ENCODE data around the gene PCDHB8.
A peak's percentile ranks its signal among the peaks of the same experiment; 100 is the strongest.
"Not testable (repeated sequence)": the region's sequence is repeated elsewhere in the genome, so short reads cannot be mapped to it uniquely, and the experiment has no call there.

The PCDHB8 gene

DNA sequence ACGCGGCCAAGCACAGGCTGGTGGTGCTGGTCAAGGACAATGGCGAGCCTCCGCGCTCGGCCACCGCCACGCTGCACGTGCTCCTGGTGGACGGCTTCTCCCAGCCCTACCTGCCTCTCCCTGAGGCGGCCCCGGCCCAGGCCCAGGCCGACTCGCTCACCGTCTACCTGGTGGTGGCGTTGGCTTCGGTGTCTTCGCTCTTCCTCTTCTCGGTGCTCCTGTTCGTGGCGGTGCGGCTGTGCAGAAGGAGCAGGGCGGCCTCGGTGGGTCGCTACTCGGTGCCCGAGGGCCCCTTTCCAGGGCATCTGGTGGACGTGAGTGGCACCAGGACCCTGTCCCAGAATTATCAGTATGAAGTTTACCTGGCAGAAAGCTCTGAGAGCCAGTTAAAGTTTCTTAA lies 19.7 kb upstream of the PCDHB8 start:
- not testable (repeated sequence) for H3K4me3 ChIP-seq (ENCODE audit: low read length); H3K36me3 ChIP-seq (ENCODE audit: insufficient read depth, low read depth, low read length); H3K27ac ChIP-seq (ENCODE audit: low read length); H3K9ac ChIP-seq (ENCODE audit: low read depth, low read length); H3K27me3 ChIP-seq (ENCODE audit: insufficient read depth, low read length); H3K4me1 ChIP-seq (ENCODE audit: insufficient read depth, low read length)
- peaks cover 47% of the 10 kb centered on the region; the same call in 1 of the 2 replicates for H3K9me3 ChIP-seq (ENCODE audit: insufficient read depth, low read depth, low read length)

DNA sequence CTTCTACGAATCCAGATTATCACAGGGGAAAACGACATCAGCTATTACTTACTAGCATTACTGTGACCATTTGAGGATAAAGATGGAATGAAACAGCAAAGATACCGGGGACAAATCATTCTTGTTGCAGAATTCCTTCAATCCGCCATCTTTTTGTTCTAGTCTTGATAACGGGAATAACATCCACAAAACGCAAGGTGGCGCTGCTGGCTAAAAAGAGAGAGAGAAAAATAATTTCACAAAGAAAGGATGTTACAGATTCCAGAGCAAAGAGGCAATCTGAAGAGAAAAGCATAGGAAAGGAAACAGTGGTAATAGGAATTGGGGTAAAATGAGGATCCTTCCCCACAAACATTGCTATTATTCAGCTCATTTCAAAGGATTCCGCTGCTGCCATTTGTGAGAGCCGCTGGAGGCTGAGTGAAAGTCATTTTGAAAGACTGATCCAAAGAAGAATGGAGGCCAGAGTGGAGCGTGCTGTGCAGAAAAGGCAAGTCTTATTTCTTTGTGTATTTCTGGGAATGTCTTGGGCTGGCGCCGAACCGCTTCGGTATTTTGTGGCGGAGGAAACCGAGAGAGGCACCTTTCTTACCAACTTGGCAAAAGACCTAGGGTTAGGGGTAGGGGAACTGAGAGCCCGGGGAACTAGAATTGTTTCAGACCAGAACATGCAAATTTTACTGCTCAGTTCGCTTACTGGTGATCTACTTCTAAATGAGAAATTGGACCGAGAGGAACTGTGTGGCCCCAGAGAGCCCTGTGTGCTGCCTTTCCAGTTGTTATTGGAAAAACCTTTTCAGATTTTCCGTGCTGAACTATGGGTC lies 5.0 kb upstream of the PCDHB8 start, which contains the start of gene PCDHB7:
Gene PCDHB7 (plus strand): TSS at position 264 of the 824 bp plus-strand sequence. CDS start 192 bp downstream, at position 456.
- H3K9me3 ChIP-seq (ENCODE audit: insufficient read depth, low read depth, low read length), result peaks cover 28% of the 10 kb centered on the region; the same call in 1 of the 2 replicates
- H3K4me1 ChIP-seq (ENCODE audit: insufficient read depth, low read length), result no peaks in the 10 kb centered on the region
- H3K27ac ChIP-seq (ENCODE audit: low read length), result no peak within 1 kb of the TSS
- no peak within 1 kb of the TSS for H3K4me3 ChIP-seq (ENCODE audit: low read length)
- no peaks in the 10 kb centered on the region for H3K36me3 ChIP-seq (ENCODE audit: insufficient read depth, low read depth, low read length)
- no peak within 1 kb of the TSS for H3K9ac ChIP-seq (ENCODE audit: low read depth, low read length)
- no peaks in the 10 kb centered on the region for H3K27me3 ChIP-seq (ENCODE audit: insufficient read depth, low read length)

DNA sequence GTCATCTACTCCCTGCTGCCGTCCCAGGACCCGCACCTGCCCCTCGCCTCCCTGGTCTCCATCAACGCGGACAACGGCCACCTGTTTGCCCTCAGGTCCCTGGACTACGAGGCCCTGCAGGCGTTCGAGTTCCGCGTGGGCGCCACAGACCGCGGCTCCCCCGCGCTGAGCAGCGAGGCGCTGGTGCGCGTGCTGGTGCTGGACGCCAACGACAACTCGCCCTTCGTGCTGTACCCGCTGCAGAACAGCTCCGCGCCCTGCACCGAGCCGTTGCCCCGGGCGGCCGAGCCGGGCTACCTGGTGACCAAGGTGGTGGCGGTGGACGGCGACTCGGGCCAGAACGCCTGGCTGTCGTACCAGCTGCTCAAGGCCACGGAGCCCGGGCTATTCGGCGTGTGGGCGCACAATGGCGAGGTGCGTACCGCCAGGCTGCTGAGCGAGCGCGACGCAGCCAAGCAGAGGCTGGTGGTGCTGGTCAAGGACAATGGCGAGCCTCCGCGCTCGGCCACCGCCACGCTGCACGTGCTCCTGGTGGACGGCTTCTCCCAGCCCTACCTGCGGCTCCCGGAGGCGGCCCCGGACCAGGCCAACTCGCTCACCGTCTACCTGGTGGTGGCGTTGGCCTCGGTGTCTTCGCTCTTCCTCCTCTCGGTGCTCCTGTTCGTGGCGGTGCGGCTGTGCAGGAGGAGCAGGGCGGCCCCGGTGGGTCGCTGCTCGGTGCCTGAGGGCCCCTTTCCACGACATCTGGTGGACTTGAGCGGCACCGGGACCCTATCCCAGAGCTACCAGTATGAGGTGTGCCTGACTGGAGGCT lies 3.1 kb upstream of the PCDHB8 start:
- not testable (repeated sequence) for H3K27me3 ChIP-seq (ENCODE audit: insufficient read depth, low read length); H3K9ac ChIP-seq (ENCODE audit: low read depth, low read length); H3K4me3 ChIP-seq (ENCODE audit: low read length); H3K27ac ChIP-seq (ENCODE audit: low read length); H3K4me1 ChIP-seq (ENCODE audit: insufficient read depth, low read length); H3K36me3 ChIP-seq (ENCODE audit: insufficient read depth, low read depth, low read length)
- peaks cover 28% of the 10 kb centered on the region; the same call in 1 of the 2 replicates for H3K9me3 ChIP-seq (ENCODE audit: insufficient read depth, low read depth, low read length)

DNA sequence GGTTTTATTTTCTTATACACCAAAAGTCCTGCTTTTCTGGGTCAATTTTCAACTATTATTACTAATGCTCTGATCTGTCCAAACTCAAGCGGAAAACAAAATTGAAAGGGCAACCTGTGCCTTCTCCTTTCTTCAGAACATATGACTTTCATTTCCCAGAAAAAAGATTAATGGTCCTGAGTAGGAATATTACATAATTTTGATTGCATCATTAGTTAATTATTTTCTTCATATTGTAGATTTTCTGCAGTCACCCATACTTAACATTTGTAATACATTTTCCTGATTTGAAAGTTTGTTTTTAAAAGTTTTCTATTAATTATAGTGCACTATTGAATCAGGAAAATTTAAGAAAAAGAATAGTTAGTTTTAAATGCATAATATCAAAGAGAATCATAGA lies 1.7 kb upstream of the PCDHB8 start:
- no peaks in the 10 kb centered on the region for H3K27me3 ChIP-seq (ENCODE audit: insufficient read depth, low read length)
- H3K9me3 ChIP-seq (ENCODE audit: insufficient read depth, low read depth, low read length), result peaks cover 32% of the 10 kb centered on the region; the same call in 1 of the 2 replicates
- H3K27ac ChIP-seq (ENCODE audit: low read length), result no peak overlapping the region
- no peak overlapping the region for H3K4me3 ChIP-seq (ENCODE audit: low read length)
- H3K36me3 ChIP-seq (ENCODE audit: insufficient read depth, low read depth, low read length), result no peaks in the 10 kb centered on the region
- H3K4me1 ChIP-seq (ENCODE audit: insufficient read depth, low read length), result no peaks in the 10 kb centered on the region
- H3K9ac ChIP-seq (ENCODE audit: low read depth, low read length), result no peak overlapping the region

DNA sequence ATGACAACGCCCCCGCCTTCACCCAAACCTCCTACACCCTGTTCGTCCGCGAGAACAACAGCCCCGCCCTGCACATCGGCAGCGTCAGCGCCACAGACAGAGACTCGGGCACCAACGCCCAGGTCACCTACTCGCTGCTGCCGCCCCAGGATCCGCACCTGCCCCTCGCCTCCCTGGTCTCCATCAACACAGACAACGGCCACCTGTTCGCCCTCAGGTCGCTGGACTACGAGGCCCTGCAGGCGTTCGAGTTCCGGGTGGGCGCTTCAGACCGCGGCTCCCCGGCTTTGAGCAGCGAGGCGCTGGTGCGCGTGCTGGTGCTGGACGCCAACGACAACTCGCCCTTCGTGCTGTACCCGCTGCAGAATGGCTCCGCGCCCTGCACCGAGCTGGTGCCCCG lies 1.8 kb downstream of the PCDHB8 start:
- H3K9ac ChIP-seq (ENCODE audit: low read depth, low read length); H3K27me3 ChIP-seq (ENCODE audit: insufficient read depth, low read length); H3K4me3 ChIP-seq (ENCODE audit: low read length); H3K27ac ChIP-seq (ENCODE audit: low read length); H3K36me3 ChIP-seq (ENCODE audit: insufficient read depth, low read depth, low read length); H3K4me1 ChIP-seq (ENCODE audit: insufficient read depth, low read length): not testable (repeated sequence)
- H3K9me3 ChIP-seq (ENCODE audit: insufficient read depth, low read depth, low read length), result peaks cover 32% of the 10 kb centered on the region; the same call in 1 of the 2 replicates

DNA sequence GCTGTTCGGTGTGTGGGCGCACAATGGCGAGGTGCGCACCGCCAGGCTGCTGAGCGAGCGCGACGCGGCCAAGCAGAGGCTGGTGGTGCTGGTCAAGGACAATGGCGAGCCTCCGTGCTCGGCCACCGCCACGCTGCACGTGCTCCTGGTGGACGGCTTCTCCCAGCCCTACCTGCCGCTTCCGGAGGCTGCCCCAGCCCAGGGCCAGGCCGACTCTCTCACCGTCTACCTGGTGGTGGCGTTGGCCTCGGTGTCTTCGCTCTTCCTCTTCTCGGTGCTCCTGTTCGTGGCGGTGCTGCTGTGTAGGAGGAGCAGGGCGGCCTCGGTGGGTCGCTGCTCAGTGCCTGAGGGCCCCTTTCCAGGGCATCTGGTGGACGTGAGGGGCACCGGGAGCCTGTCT lies 2.3 kb downstream of the PCDHB8 start:
- H3K9me3 ChIP-seq (ENCODE audit: insufficient read depth, low read depth, low read length), result peaks cover 31% of the 10 kb centered on the region; the same call in 1 of the 2 replicates
- H3K9ac ChIP-seq (ENCODE audit: low read depth, low read length); H3K36me3 ChIP-seq (ENCODE audit: insufficient read depth, low read depth, low read length); H3K27me3 ChIP-seq (ENCODE audit: insufficient read depth, low read length); H3K4me3 ChIP-seq (ENCODE audit: low read length); H3K27ac ChIP-seq (ENCODE audit: low read length); H3K4me1 ChIP-seq (ENCODE audit: insufficient read depth, low read length): not testable (repeated sequence)

DNA sequence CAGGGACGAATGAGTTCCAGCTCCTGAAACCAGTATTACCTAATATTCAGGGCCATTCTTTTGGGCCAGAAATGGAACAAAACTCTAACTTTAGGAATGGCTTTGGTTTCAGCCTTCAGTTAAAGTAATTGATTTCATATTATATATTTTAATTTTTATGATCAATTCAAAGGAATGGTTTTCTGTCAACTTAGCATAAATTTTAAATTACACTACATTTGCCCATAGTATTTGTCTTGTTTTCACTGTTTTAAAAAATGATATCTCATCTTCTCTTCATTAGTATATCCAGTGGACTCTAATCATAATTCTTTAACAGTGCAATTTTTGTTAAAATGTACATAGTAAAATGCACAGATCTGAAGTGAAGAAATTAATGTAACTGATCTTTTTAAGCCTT lies 2.7 kb downstream of the PCDHB8 start:
- H3K36me3 ChIP-seq (ENCODE audit: insufficient read depth, low read depth, low read length), result no peaks in the 10 kb centered on the region

DNA sequence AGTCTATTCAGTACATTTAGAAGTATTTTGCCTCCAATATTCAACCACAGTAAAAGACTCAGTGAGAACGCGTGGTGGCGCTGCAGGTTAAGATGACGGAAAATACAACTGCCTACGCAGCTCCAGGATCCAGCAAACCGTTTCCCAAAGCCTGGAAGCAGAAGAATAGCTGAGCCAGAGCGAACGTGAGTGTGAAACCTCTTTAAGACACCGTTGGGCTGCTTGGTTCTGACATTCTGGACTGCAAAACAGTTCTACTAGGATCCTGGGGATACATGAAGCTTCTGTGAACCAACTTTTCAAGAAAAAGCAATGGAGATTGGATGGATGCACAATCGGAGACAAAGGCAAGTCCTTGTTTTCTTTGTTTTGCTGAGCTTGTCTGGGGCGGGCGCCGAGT lies 4.7 kb downstream of the PCDHB8 start, which contains the start of gene PCDHB16:
Gene PCDHB16 (plus strand): TSS at position 140 of the 400 bp plus-strand sequence. CDS start 173 bp downstream, at position 313.
- no peaks in the 10 kb centered on the region for H3K4me1 ChIP-seq (ENCODE audit: insufficient read depth, low read length)
- H3K9me3 ChIP-seq (ENCODE audit: insufficient read depth, low read depth, low read length), result peaks cover 25% of the 10 kb centered on the region
- no peak within 1 kb of the TSS for H3K27ac ChIP-seq (ENCODE audit: low read length)
- no peaks in the 10 kb centered on the region for H3K27me3 ChIP-seq (ENCODE audit: insufficient read depth, low read length)
- H3K4me3 ChIP-seq (ENCODE audit: low read length), result peak within 1 kb of the TSS; percentile 51; the same call in 1 of the 2 replicates
- no peaks in the 10 kb centered on the region for H3K36me3 ChIP-seq (ENCODE audit: insufficient read depth, low read depth, low read length)
- peak within 1 kb of the TSS; percentile 9; the same call in 1 of the 2 replicates for H3K9ac ChIP-seq (ENCODE audit: low read depth, low read length)

More for the DNA sequence above, 2.7 kb downstream of the PCDHB8 start:
- H3K4me3 ChIP-seq (ENCODE audit: low read length), result no peak overlapping the region
- no peak overlapping the region for H3K9ac ChIP-seq (ENCODE audit: low read depth, low read length)
- H3K27me3 ChIP-seq (ENCODE audit: insufficient read depth, low read length), result no peaks in the 10 kb centered on the region
- no peaks in the 10 kb centered on the region for H3K4me1 ChIP-seq (ENCODE audit: insufficient read depth, low read length)
- H3K27ac ChIP-seq (ENCODE audit: low read length), result no peak overlapping the region
- peaks cover 26% of the 10 kb centered on the region; the same call in 1 of the 2 replicates for H3K9me3 ChIP-seq (ENCODE audit: insufficient read depth, low read depth, low read length)

DNA sequence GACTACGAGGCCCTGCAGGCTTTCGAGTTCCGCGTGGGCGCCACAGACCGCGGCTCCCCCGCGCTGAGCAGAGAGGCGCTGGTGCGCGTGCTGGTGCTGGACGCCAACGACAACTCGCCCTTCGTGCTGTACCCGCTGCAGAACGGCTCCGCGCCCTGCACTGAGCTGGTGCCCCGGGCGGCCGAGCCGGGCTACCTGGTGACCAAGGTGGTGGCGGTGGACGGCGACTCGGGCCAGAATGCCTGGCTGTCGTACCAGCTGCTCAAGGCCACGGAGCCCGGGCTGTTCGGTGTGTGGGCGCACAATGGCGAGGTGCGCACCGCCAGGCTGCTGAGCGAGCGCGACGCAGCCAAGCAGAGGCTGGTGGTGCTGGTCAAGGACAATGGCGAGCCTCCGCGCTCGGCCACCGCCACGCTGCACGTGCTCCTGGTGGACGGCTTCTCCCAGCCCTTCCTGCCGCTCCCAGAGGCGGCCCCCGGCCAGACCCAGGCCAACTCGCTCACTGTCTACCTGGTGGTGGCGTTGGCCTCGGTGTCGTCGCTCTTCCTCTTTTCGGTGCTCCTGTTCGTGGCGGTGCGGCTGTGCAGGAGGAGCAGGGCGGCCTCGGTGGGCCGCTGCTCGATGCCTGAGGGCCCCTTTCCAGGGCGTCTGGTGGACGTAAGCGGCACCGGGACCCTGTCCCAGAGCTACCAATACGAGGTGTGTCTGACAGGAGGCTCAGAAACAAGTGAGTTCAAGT lies 6.7 kb downstream of the PCDHB8 start:
- H3K36me3 ChIP-seq (ENCODE audit: insufficient read depth, low read depth, low read length); H3K4me1 ChIP-seq (ENCODE audit: insufficient read depth, low read length); H3K27ac ChIP-seq (ENCODE audit: low read length); H3K27me3 ChIP-seq (ENCODE audit: insufficient read depth, low read length); H3K9ac ChIP-seq (ENCODE audit: low read depth, low read length); H3K4me3 ChIP-seq (ENCODE audit: low read length): not testable (repeated sequence)
- peaks cover 17% of the 10 kb centered on the region for H3K9me3 ChIP-seq (ENCODE audit: insufficient read depth, low read depth, low read length)

DNA sequence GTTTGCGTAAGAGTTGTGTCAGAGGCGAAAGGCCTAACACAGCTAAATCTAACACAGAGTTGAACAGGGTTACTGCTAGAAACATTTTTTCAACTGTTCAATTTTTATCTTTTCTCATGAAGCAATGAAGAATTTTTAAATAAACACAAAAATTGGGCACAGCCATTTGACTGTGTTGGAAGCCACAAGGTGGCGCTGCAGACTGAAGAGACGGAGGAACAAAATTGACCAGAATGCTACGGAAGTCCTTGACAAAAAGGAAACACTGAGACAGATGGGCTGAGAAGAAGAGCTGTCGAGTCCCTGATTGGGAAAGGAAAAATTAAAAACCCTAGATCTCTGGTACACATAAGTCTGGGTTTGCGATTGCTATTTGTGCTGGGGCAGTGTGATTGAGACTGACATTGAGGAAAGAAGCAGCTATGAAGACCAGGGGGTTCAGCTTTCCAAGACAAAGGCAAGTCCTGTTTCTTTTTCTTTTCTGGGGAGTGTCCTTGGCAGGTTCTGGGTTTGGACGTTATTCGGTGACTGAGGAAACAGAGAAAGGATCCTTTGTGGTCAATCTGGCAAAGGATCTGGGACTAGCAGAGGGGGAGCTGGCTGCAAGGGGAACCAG lies 9.4 kb downstream of the PCDHB8 start, which contains the start of gene PCDHB9:
Gene PCDHB9 (plus strand): TSS at position 265 of the 616 bp plus-strand sequence. CDS start 158 bp downstream, at position 423.
- H3K9me3 ChIP-seq (ENCODE audit: insufficient read depth, low read depth, low read length), result peaks cover 12% of the 10 kb centered on the region
- no peaks in the 10 kb centered on the region for H3K27me3 ChIP-seq (ENCODE audit: insufficient read depth, low read length)
- no peaks in the 10 kb centered on the region for H3K4me1 ChIP-seq (ENCODE audit: insufficient read depth, low read length)
- no peak within 1 kb of the TSS for H3K4me3 ChIP-seq (ENCODE audit: low read length)
- H3K9ac ChIP-seq (ENCODE audit: low read depth, low read length), result no peak within 1 kb of the TSS
- no peak within 1 kb of the TSS for H3K27ac ChIP-seq (ENCODE audit: low read length)
- no peaks in the 10 kb centered on the region for H3K36me3 ChIP-seq (ENCODE audit: insufficient read depth, low read depth, low read length)

DNA sequence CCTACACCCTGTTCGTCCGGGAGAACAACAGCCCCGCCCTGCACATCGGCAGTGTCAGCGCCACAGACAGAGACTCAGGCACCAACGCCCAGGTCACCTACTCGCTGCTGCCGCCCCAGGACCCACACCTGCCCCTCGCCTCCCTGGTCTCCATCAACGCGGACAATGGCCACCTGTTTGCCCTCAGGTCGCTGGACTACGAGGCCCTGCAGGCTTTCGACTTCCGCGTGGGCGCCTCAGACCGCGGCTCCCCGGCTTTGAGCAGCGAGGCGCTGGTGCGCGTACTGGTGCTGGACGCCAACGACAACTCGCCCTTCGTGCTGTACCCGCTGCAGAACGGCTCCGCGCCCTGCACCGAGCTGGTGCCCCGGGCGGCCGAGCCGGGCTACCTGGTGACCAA lies 11.1 kb downstream of the PCDHB8 start:
- not testable (repeated sequence) for H3K27ac ChIP-seq (ENCODE audit: low read length); H3K9me3 ChIP-seq (ENCODE audit: insufficient read depth, low read depth, low read length); H3K4me3 ChIP-seq (ENCODE audit: low read length); H3K9ac ChIP-seq (ENCODE audit: low read depth, low read length); H3K4me1 ChIP-seq (ENCODE audit: insufficient read depth, low read length); H3K27me3 ChIP-seq (ENCODE audit: insufficient read depth, low read length); H3K36me3 ChIP-seq (ENCODE audit: insufficient read depth, low read depth, low read length)
